Measurements from ENCODE around the gene HARBI1.
A peak's percentile ranks its signal among the peaks of the same experiment; 100 is the strongest.
"Not testable (repeated sequence)": the region's sequence is repeated elsewhere in the genome, so short reads cannot be mapped to it uniquely, and the experiment has no call there.

Gene HARBI1

DNA sequence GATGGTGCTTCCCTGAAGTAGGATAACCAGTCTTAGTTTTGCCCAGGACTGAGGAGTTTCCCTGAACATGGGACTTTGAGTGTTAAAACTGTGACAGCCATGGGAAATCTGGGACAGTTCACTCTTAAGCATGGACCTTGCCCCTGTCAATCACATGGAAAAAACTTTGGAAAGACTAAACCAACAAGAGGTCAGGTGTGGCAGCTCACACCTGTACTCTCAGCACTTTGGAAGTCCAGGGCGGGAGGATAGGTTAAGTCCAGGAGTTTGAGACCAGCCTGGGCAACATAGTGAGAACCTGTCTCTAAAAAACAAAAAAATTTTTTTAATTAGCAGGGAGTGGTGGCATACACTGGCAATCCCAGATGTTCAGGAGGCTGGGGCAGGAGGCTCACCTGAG lies 19.9 kb downstream of the HARBI1 start:
- H3K4me1 Mint-ChIP-seq = peaks cover 6% of the 10 kb centered on the region
- H3K27me3 Mint-ChIP-seq = no peaks in the 10 kb centered on the region
- no peaks in the 10 kb centered on the region for H3K9me3 Mint-ChIP-seq
- ATAC-seq (ENCODE audit: low read depth) (no peak), DNase-seq (ENCODE audit: low spot score in 2 of 2) (no peak)
- no peaks in the 10 kb centered on the region for H3K36me3 Mint-ChIP-seq
- H3K27ac Mint-ChIP-seq = no peak overlapping the region
- no peak overlapping the region for H3K4me3 Mint-ChIP-seq

DNA sequence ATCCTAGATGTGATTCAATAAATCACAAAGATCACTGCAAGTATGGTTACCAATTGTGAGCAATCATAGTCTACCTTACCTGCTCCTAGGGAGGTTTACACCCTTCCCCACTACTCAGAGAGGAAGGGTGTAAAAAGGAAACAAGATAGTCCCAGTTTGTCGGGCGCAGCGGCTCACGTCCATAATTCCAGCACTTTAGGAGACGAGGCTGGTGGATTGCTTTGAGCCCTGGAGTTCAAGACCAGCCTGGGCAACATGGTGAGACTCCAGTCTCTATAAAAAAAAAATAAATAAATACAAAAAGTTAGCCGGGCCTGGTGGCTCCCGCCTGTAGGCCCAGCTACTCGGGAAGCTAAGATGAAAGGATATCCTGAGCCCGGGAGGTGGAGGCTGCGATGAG lies 22.2 kb downstream of the HARBI1 start:
- Mint-ChIP-seq H3K27me3 (no peaks in the 10 kb centered on the region), H3K36me3 (no peaks in the 10 kb centered on the region), H3K27ac (no peak overlapping the region), H3K4me1 (peaks cover 13% of the 10 kb centered on the region), H3K4me3 (peak overlapping the region; percentile 96), H3K9me3 (no peaks in the 10 kb centered on the region)
- no peak for ATAC-seq (ENCODE audit: low read depth)
- DNase-seq (ENCODE audit: low spot score in 2 of 2) = no peak

DNA sequence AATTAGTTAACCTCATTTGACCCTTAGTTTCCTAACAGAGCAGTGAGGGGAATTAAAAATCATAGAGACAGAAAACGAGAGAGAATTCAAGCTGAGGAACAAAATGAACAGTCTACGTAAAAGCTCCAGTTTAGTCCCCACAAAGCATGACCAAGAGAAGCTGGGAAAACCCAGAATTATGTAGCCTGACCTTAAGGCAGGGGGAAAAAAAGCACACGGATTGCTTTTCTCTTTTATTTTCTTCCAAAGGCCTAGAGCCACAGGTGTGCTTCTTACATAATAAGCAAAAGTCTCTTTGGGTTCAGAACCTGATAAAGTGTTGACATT lies 22.7 kb downstream of the HARBI1 start:
- Mint-ChIP-seq H3K4me3 (peak overlapping the region; percentile 96), H3K4me1 (peaks cover 13% of the 10 kb centered on the region), H3K9me3 (no peaks in the 10 kb centered on the region), H3K27ac (peak overlapping the region; percentile 89), H3K27me3 (no peaks in the 10 kb centered on the region), H3K36me3 (no peaks in the 10 kb centered on the region)
- DNase-seq (ENCODE audit: low spot score in 2 of 2) (no peak), ATAC-seq (ENCODE audit: low read depth) (no peak)

DNA sequence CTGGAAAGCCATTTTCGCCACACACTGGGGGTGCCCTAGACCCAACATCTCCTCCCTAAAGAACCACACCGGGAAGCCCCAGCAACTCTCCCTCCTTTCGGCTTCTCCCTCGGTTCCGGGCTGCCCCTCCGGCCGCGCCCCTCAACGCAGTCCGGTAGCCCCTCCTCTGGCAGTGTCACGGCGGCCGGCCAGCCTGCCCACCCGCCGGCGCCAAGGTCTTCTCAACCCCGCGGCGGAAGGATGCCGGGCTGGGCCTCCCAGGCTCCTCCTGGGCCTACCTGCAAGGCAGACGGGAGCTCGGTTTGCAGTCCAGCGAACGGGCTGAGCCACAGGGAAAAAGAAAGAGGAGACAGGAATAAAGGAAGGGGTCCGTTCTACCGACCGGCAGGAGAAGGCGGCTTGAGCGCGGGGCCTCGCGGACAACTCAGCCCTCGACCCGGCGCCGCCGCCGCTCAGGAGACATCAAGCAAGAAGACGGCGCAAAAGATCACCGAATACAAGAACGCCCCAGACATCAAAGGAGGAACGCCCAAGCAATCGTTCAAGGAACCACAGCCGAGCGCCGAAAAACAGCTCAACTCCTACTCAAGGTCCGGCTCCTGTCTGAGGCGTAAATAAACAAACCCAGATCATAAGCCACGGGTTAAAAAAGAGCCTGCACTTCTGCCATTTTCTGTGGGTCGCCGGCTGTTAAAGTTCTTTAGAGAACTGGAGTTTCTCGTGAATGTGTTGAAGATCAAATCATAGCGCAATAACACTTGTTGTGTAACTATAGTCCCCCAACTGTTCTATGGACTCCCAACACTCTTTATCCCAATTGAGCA lies 23.3 kb downstream of the HARBI1 start, which contains the start of gene AMBRA1:
AMBRA1 (minus strand) TSS at position 474 of the 824 bp plus-strand sequence. CDS start 45,643 bp downstream, outside the sequence.
- ATAC-seq (ENCODE audit: low read depth) (peak; percentile 89), DNase-seq (ENCODE audit: low spot score in 2 of 2) (peak; percentile 75 to 87)
- Mint-ChIP-seq H3K36me3 (no peaks in the 10 kb centered on the region), H3K27ac (peak within 1 kb of the TSS; percentile 89), H3K27me3 (no peaks in the 10 kb centered on the region), H3K4me3 (peak within 1 kb of the TSS; percentile 96), H3K4me1 (peaks cover 13% of the 10 kb centered on the region), H3K9me3 (no peaks in the 10 kb centered on the region)

DNA sequence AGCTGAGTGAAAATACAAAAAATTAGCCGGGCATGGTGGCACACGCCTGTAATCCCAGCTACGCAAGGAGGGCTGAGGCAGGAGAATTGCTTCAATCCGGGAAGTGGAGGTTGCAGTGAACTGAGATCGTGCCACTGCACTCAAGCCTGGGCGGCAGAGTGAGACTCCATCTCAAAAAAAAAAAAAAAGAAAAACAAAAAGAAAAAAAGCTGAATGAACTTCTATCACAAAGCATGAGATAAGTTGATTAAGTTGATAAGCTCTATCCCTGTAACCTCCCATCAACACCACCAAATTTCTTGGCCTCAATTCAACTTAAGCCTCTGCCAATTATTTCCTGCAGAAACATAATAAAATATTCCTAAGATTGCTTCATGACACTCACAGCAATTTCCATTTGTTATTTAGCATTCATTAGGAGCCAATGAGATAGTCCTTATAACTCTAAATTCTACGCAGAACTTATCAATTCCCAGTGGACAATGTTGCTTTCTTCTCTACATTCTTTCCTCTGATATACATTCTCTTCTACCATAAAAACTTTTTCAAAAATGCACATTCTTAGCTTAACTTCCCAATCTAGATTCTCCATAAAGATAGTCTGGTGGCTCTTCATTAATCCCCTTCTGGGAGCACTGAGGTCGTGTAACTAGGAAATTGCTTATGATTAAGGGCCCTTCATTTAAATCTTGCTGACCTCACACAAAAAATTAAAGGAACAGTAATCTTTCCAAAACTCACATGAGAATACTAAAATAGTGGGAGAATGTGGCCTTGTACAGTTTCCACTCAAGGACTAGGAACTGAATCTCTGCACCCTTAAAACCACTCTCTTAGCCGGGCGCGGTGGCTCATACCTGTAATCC lies 26.1 kb downstream of the HARBI1 start:
- H3K9me3 Mint-ChIP-seq = no peaks in the 10 kb centered on the region
- no peak overlapping the region for H3K27ac Mint-ChIP-seq
- peaks cover 17% of the 10 kb centered on the region for H3K4me1 Mint-ChIP-seq
- H3K27me3 Mint-ChIP-seq = no peaks in the 10 kb centered on the region
- DNase-seq (ENCODE audit: low spot score in 2 of 2) (no peak), ATAC-seq (ENCODE audit: low read depth) (no peak)
- peaks cover 2% of the 10 kb centered on the region for H3K36me3 Mint-ChIP-seq
- no peak overlapping the region for H3K4me3 Mint-ChIP-seq

DNA sequence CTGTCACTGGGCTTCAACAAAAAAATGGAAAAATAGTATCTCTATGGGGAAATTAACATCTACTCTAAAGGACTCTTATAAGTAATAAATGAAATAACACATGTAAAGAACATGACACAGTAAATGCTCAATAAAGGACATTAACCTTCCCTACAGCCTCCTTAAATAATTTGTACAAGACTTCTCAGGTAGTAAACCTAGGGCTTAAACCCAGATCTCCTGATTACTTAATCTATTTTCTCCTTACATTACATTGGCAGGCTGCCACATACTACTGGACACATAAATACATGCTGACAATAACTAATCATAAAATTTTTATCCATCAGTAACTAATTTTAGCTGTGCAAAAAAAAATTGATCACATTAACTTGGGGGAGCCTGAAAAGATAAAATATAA lies 28.1 kb downstream of the HARBI1 start:
- DNase-seq (ENCODE audit: low spot score in 2 of 2) (no peak), ATAC-seq (ENCODE audit: low read depth) (no peak)
- Mint-ChIP-seq H3K9me3 (no peaks in the 10 kb centered on the region), H3K27ac (no peak overlapping the region), H3K36me3 (peaks cover 2% of the 10 kb centered on the region), H3K4me3 (no peak overlapping the region), H3K4me1 (peaks cover 17% of the 10 kb centered on the region), H3K27me3 (no peaks in the 10 kb centered on the region)

DNA sequence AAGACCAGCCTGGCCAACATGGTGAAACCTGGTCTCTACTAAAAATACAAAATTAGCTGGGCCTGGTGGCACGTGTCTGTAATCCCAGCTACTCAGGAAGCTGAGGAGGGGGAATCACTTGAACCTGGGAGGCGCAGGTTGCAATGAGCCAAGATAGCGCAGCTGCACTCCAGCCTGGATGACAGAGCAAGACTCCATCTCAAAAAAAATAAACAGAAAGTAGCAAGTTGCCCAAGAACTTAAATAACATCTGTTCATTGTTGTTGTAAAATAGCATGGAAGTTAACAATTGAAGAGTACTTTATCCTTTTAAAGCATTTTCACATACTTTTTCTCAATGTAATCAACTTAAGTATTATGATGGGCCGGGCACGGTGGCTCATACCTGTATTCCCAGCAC lies 28.9 kb downstream of the HARBI1 start:
- Mint-ChIP-seq H3K27me3 (no peaks in the 10 kb centered on the region), H3K4me1 (peaks cover 16% of the 10 kb centered on the region), H3K36me3 (peaks cover 2% of the 10 kb centered on the region), H3K4me3 (no peak overlapping the region), H3K9me3 (no peaks in the 10 kb centered on the region), H3K27ac (no peak overlapping the region)
- DNase-seq (ENCODE audit: low spot score in 2 of 2) (no peak), ATAC-seq (ENCODE audit: low read depth) (no peak)

DNA sequence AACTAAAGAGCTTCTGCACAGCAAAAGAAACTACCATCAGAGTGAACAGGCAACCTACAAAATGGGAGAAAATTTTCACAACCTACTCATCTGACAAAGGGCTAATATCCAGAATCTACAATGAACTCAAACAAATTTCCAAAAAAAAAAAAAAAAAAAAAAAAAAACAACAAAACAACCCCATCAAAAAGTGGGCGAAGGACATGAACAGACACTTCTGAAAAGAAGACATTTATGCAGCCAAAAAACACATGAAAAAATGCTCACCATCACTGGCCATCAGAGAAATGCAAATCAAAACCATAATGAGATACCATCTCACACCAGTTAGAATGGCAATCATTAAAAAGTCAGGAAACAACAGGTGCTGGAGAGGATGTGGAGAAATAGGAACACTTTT lies 33.5 kb downstream of the HARBI1 start:
- DNase-seq (ENCODE audit: low spot score in 2 of 2); H3K9me3 Mint-ChIP-seq; H3K27me3 Mint-ChIP-seq; ATAC-seq (ENCODE audit: low read depth); H3K4me3 Mint-ChIP-seq; H3K27ac Mint-ChIP-seq: not testable (repeated sequence)
- Mint-ChIP-seq H3K4me1 (peaks cover 19% of the 10 kb centered on the region), H3K36me3 (peaks cover 13% of the 10 kb centered on the region)

DNA sequence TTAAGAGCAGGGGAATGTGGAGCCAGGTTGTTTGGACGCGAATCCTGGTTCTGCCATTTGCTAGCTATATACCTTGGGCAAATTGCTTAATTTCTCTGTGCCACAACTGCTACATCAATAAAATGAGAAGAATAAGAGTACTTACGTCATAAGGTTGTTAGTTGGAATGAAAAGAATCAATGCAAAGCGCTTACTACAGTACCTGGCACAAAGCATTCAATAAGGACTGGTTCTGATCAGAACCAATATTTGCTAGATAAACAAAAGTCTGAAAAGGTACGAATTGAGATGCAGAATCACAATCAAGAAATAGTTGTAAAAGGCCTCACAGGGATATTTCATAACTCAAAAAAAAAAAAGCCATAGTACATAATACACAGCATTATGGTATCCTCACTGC lies 34.4 kb downstream of the HARBI1 start:
- H3K4me1 Mint-ChIP-seq = peaks cover 16% of the 10 kb centered on the region
- H3K4me3 Mint-ChIP-seq = no peak overlapping the region
- no peak for ATAC-seq (ENCODE audit: low read depth)
- peaks cover 15% of the 10 kb centered on the region for H3K36me3 Mint-ChIP-seq
- DNase-seq (ENCODE audit: low spot score in 2 of 2) = no peak
- H3K27me3 Mint-ChIP-seq = no peaks in the 10 kb centered on the region
- H3K9me3 Mint-ChIP-seq = no peaks in the 10 kb centered on the region
- H3K27ac Mint-ChIP-seq = no peak overlapping the region

DNA sequence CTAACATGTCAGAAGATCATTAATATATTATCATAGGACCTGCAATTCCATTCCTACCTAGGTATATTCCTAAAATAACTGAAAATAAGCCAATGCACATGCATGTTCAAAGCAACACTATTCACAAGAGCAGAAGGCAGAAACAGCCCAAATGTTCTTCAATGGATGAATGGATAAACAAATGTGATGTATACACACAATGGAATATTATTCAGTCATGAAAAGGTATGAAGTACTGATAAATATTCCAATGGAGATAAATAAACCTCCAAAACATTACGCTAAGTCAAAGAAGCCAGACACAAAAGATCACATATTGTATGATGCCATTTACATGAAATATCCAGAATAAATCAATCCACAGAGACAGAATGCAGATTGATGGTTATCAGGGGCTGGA lies 40.0 kb downstream of the HARBI1 start:
- Mint-ChIP-seq H3K36me3 (peaks cover 18% of the 10 kb centered on the region), H3K9me3 (peaks cover 3% of the 10 kb centered on the region)
- no peak for ATAC-seq (ENCODE audit: low read depth)

DNA sequence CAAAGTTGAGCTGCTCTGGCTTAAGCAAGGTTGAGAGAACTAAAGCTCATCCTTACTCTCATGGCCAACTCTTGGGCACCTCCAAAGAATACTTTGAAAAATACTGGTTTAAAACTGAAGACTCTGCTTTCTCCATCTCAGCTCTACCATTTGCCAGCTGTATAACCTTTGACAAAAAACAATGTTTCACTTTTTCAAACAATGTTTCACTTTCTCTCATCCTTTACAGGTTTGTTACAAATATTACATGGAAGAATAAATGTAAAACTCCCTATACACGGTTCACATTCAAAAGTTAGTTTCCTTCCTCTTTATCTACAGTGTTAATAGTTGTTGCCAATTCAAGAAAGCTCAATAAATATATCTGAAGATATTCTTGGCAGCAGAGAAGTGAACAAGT lies 42.4 kb downstream of the HARBI1 start:
- Mint-ChIP-seq H3K4me3 (no peak overlapping the region), H3K36me3 (peaks cover 13% of the 10 kb centered on the region), H3K27ac (no peak overlapping the region), H3K9me3 (peaks cover 3% of the 10 kb centered on the region), H3K27me3 (no peaks in the 10 kb centered on the region), H3K4me1 (peaks cover 16% of the 10 kb centered on the region)
- ATAC-seq (ENCODE audit: low read depth) (peak; percentile 29), DNase-seq (ENCODE audit: low spot score in 2 of 2) (no peak)

More for the DNA sequence above, 40.0 kb downstream of the HARBI1 start:
- H3K27me3 Mint-ChIP-seq = no peaks in the 10 kb centered on the region
- no peak for DNase-seq (ENCODE audit: low spot score in 2 of 2)
- H3K4me1 Mint-ChIP-seq = peaks cover 28% of the 10 kb centered on the region
- H3K27ac Mint-ChIP-seq = no peak overlapping the region
- no peak overlapping the region for H3K4me3 Mint-ChIP-seq

DNA sequence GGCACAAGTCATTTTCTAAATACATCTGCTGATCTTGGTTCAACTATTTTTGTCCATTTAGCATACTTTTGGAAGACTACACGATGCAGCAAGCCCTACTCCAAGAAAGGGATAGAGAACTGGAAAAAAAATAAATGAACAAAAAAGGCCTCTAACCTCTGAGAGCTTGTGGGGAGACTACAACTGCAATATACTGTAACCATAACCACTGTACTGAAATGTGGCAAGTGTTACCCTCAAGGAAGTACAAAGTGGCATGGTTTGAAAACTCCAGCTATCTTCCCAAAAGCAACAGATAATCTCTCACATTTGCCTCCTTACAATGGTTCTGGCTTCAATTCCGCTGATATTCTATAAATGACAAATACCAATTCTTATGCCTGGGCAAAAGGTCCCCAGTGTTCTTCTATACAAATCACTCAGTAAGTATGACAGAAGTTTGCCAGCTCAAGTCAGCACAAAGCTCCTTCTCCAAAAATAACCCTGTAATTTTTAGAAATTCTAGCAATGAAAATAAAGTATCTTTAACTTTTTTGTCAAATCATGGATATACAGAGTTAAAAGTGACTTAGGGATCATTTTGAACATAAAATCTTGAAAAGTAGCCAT lies 46.1 kb downstream of the HARBI1 start:
- ATAC-seq (ENCODE audit: low read depth) (no peak), DNase-seq (ENCODE audit: low spot score in 2 of 2) (no peak)
- no peak overlapping the region for H3K27ac Mint-ChIP-seq
- peaks cover 5% of the 10 kb centered on the region for H3K36me3 Mint-ChIP-seq
- H3K4me1 Mint-ChIP-seq = peaks cover 8% of the 10 kb centered on the region
- H3K4me3 Mint-ChIP-seq = no peak overlapping the region
- no peaks in the 10 kb centered on the region for H3K9me3 Mint-ChIP-seq
- no peaks in the 10 kb centered on the region for H3K27me3 Mint-ChIP-seq

DNA sequence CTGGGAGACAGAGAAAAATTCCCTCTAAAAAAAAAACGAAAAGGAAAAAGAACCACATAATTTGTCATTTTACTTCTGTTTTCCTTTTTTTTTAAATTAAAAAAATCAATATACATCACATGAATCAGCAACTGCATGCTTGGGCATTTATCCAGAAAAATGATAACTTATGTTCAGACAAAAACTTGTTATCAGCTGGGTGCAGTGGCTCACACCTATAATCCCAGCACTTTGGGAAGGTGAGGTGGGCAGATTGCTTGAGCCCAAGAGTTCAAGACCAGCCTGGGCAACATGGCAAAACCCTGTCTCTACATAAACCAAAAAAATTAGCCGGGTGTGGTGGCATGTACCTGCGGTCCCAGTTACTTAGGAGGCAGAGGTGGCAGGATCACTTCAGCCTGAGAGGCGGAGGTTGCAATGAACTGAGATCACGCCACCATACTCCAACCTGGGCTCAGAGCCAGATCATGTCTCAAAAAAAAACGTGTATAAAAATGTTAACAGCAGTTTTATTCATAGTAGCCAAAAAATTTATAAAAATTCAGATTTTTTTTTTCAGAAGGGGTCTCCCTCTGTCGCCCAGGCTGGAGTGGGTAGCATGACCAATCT lies 51.7 kb downstream of the HARBI1 start:
- Mint-ChIP-seq H3K4me1 (peaks cover 20% of the 10 kb centered on the region), H3K27ac (no peak overlapping the region), H3K27me3 (no peaks in the 10 kb centered on the region), H3K4me3 (no peak overlapping the region), H3K9me3 (no peaks in the 10 kb centered on the region), H3K36me3 (peaks cover 2% of the 10 kb centered on the region)
- no peak for DNase-seq (ENCODE audit: low spot score in 2 of 2)
- ATAC-seq (ENCODE audit: low read depth) = no peak

DNA sequence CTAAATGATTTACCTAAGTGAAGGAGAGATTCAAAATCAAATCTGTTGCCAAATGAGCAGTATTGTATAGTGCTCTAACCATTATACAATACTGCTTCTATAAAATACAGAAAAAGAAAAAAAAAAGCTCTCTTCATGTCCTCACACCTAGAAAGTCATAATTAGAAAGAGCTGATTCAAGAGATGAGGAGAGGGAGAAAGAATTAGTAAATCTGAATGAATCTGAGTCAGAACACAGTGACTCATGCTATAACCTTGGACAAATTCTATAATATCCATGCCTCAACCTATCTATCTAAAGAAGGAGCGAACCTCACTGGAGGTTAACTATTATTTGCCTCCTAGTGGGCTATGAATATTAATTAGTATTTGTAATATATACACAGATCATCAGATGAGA lies 52.6 kb downstream of the HARBI1 start:
- Mint-ChIP-seq H3K36me3 (peaks cover 2% of the 10 kb centered on the region), H3K4me3 (no peak overlapping the region), H3K4me1 (peaks cover 27% of the 10 kb centered on the region), H3K27me3 (no peaks in the 10 kb centered on the region), H3K27ac (no peak overlapping the region), H3K9me3 (no peaks in the 10 kb centered on the region)
- ATAC-seq (ENCODE audit: low read depth) = no peak
- DNase-seq (ENCODE audit: low spot score in 2 of 2) = no peak
